OCI-LY1 (cell line): Measurements from ENCODE around the gene LDAH.

Source experiments
- H2AFZ ChIP-seq: fragments of 200-600 bp; sonication (generic), shearing (Covaris generic); 2 replicates; pipeline ENCODE4 v1.6.0; 2014; ENCODE audit warnings: antibody characterized with exemption, mild to moderate bottlenecking, low read length
- H3F3A ChIP-seq: fragments of 200-600 bp; sonication (generic), shearing (Covaris generic); 2 replicates; pipeline ENCODE4 v1.6.0; 2014; ENCODE audit warnings: mild to moderate bottlenecking, antibody characterized with exemption, low read length, moderate library complexity; ENCODE audit not compliant: insufficient read depth
- H3K27ac ChIP-seq: fragments of 200-600 bp; sonication (generic); 2 replicates; pipeline ENCODE4 v1.5.1; 2014; ENCODE audit warnings: low read length, mixed run types, mild to moderate bottlenecking, low read depth; ENCODE audit not compliant: poor library complexity, severe bottlenecking
- H3K27me3 ChIP-seq: fragments of 200-600 bp; sonication (generic); 2 replicates; pipeline ENCODE4 v1.6.0; 2014; ENCODE audit warnings: antibody characterized with exemption, mild to moderate bottlenecking, low read length, moderate library complexity; ENCODE audit not compliant: insufficient read depth
- H3K36me3 ChIP-seq: fragments of 200-600 bp; sonication (generic); 2 replicates; pipeline ENCODE4 v1.6.1; 2014; ENCODE audit warnings: mild to moderate bottlenecking, antibody characterized with exemption, low read length, moderate library complexity, mixed read lengths; ENCODE audit not compliant: insufficient read depth
- H3K4me1 ChIP-seq: fragments of 200-600 bp; sonication (generic); 2 replicates; pipeline ENCODE4 v1.5.1; 2014; ENCODE audit warnings: mild to moderate bottlenecking, low read length, moderate library complexity; ENCODE audit not compliant: insufficient read depth, severe bottlenecking
- H3K4me2 ChIP-seq: fragments of 200-600 bp; sonication (generic), shearing (Covaris generic); 2 replicates; pipeline ENCODE4 v1.6.1; 2014; ENCODE audit warnings: low read length
- H3K4me3 ChIP-seq: fragments of 200-600 bp; sonication (generic); 2 replicates; pipeline ENCODE4 v1.5.1; 2014; ENCODE audit warnings: low read length, low read depth, mild to moderate bottlenecking, mixed read lengths; ENCODE audit not compliant: poor library complexity, severe bottlenecking
- H3K79me2 ChIP-seq: fragments of 200-600 bp; shearing (Covaris generic); 2 replicates; pipeline ENCODE4 v1.6.1; 2016; ENCODE audit warnings: mixed run types, low read length, mixed read lengths; ENCODE audit not compliant: insufficient read depth
- H3K9ac ChIP-seq: fragments of 200-600 bp; sonication (generic), shearing (Covaris generic); 2 replicates; pipeline ENCODE4 v1.6.1; 2014; ENCODE audit warnings: mild to moderate bottlenecking, low read length, mixed read lengths
- H3K9me2 ChIP-seq: fragments of 200-600 bp; sonication (generic), shearing (Covaris generic); 2 replicates; pipeline ENCODE4 v1.6.1; 2014; ENCODE audit warnings: low read depth, mild to moderate bottlenecking, low read length, mixed read lengths
- H3K9me3 ChIP-seq: fragments of 200-600 bp; shearing (Covaris generic); 2 replicates; pipeline ENCODE4 v1.6.1; 2014; ENCODE audit warnings: low read length, mixed read lengths
- H4K20me1 ChIP-seq: fragments of 200-600 bp; sonication (generic), shearing (Covaris generic); 2 replicates; pipeline ENCODE4 v1.6.0; 2016; ENCODE audit warnings: mild to moderate bottlenecking, low read length; ENCODE audit not compliant: insufficient read depth
- CTCF ChIP-seq: fragments of 200-600 bp; sonication (generic), shearing (Covaris generic); IDR thresholded peaks from 2 replicates; pipeline ENCODE4 v1.5.1; 2017; ENCODE audit warnings: mild to moderate bottlenecking, antibody characterized with exemption, low read length, moderate library complexity, mixed read lengths
- EZH2 ChIP-seq: fragments of 200-600 bp; sonication (generic), shearing (Covaris generic); IDR thresholded peaks from 2 replicates; pipeline ENCODE4 v1.8.0; 2017; ENCODE audit warnings: borderline replicate concordance, mixed run types, mild to moderate bottlenecking, antibody characterized with exemption, low read length, moderate library complexity, mixed read lengths

LDAH gene

DNA sequence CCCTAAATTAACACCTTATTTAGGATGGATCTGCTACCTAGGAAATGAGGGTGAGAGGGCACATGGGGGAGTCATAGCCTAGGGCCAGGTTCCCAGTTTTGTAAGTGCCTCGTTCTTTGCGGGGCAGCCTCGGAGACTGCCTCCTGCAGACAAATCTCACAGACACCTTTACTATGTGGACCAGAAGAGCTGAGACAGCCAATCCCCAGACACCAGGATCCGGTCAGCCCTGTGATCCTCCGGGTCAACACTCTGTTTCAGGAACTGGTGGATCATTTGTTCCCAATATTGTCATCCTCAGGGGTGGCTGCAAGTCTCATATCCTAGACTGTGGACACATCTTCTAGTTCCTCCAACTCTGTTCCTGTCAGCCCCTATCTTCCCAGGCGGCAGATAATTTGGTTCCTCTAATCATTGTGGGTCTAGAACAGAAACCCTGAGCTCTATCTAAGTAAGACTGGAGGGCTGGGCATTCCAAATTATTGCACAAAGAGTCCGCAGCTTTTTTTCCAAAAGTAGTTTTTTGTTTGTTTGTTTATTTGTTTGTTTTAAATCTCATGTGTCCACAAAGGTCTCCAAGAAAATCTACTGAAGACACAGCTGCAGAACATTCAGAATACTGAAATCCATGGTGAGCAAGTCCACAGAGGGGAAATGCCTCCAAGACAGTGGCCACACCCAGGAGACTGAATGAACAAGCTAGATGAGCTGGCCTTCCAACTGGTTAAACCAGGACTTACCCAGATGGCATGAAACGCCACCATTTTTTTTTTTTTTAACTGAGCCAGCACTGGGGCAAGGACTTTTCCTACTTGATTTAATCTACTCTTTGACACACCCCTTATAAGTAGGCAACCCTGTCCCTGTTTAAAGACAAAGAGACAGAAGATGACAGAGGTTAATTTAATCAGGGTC, 162.1 kb downstream of the LDAH start:
- no peaks in the 10 kb centered on the region for H3K9me2 ChIP-seq

DNA sequence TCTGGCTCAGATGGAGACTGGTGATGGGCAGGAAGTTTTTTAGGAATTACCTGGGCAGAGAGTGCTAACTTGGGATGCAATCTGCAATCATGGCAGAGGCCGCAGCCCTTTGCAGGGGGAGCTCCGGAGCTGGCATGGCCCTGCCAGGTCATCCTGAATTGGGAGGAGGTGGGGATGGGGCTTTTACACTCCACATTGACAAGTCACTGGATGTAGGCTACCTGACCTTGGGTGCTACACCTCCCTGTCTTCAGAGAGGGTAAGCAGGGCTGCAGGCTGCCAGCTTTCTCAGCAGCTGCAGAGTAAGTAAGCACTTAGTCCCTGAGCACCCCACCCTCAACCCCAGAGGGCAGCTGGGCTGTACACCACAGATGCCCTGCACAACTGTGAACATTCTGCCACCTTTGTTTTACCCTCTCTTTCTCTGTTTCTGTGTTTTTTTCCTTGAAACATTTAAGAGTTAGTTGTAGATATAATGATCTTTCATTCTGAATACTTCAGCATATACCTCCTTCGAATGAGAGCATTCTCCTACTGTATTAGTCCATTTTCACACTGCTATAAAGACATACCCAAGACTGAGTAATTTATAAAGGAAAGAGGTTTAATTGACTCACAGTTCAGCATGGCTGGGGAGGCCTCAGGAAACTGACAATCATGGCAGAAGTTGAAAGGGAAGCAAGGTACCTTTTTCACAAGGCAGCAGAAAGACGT, 165.2 kb downstream of the LDAH start:
- Histone ChIP-seq H3K4me2 (no peak overlapping the region), H3K9me3 (no peaks in the 10 kb centered on the region), H3K79me2 (no peaks in the 10 kb centered on the region), H3K36me3 (no peaks in the 10 kb centered on the region), H4K20me1 (no peaks in the 10 kb centered on the region), H3K27ac (no peak overlapping the region), H3F3A (no peaks in the 10 kb centered on the region), H3K27me3 (0 out of 2 replicates have a peak, but pooled peaks cover 3% of the 10 kb centered on the region), H3K4me1 (no peaks in the 10 kb centered on the region), H3K4me3 (no peak overlapping the region), H3K9ac (no peak overlapping the region), H3K9me2 (no peaks in the 10 kb centered on the region), H2AFZ (no peak overlapping the region)
- no peak for TF ChIP-seq CTCF
- no peak for TF ChIP-seq EZH2

More for the DNA sequence above, 162.1 kb downstream of the LDAH start:
- Histone ChIP-seq H3K79me2 (no peaks in the 10 kb centered on the region), H3K27me3 (0 out of 2 replicates have a peak, but pooled peaks cover 3% of the 10 kb centered on the region), H3F3A (no peaks in the 10 kb centered on the region), H3K9ac (no peak overlapping the region), H3K9me3 (no peaks in the 10 kb centered on the region), H4K20me1 (no peaks in the 10 kb centered on the region), H3K4me2 (no peak overlapping the region), H2AFZ (no peak overlapping the region), H3K27ac (no peak overlapping the region), H3K36me3 (no peaks in the 10 kb centered on the region), H3K4me1 (no peaks in the 10 kb centered on the region), H3K4me3 (no peak overlapping the region)
- TF ChIP-seq EZH2 (no peak), CTCF (no peak)

DNA sequence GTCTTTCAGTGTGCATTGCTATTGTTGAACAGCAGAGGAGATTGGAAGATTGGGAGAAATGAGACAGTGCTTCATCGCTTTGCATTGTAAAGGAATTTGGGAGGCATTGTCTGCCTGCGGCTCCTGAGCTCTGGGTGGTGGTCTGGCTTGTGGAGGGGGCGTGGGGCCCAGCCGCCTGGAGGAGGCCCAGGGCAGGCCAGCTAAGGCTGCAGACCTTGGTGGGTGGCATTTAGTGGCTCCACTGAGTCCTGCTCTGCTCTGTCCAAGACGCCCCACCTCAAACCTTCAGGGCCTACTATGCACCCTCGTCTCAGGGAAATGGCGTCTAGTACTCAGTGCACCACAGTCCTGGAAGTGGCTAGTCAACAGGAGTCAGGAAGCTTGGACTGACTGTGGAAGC, 166.3 kb downstream of the LDAH start:
- Histone ChIP-seq H3K4me1 (peaks cover 3% of the 10 kb centered on the region), H3K9me2 (no peaks in the 10 kb centered on the region), H2AFZ (no peak overlapping the region), H3F3A (no peaks in the 10 kb centered on the region), H3K36me3 (no peaks in the 10 kb centered on the region), H3K4me2 (no peak overlapping the region), H3K27me3 (0 out of 2 replicates have a peak, but pooled peaks cover 3% of the 10 kb centered on the region), H3K9me3 (no peaks in the 10 kb centered on the region), H4K20me1 (no peaks in the 10 kb centered on the region), H3K9ac (no peak overlapping the region), H3K4me3 (no peak overlapping the region), H3K79me2 (no peaks in the 10 kb centered on the region), H3K27ac (no peak overlapping the region)
- no peak for TF ChIP-seq CTCF
- TF ChIP-seq EZH2, result no peak
